ENCODE results near the gene TSR1.
A peak's percentile ranks its signal among the peaks of the same experiment; 100 is the strongest.

Gene TSR1

DNA sequence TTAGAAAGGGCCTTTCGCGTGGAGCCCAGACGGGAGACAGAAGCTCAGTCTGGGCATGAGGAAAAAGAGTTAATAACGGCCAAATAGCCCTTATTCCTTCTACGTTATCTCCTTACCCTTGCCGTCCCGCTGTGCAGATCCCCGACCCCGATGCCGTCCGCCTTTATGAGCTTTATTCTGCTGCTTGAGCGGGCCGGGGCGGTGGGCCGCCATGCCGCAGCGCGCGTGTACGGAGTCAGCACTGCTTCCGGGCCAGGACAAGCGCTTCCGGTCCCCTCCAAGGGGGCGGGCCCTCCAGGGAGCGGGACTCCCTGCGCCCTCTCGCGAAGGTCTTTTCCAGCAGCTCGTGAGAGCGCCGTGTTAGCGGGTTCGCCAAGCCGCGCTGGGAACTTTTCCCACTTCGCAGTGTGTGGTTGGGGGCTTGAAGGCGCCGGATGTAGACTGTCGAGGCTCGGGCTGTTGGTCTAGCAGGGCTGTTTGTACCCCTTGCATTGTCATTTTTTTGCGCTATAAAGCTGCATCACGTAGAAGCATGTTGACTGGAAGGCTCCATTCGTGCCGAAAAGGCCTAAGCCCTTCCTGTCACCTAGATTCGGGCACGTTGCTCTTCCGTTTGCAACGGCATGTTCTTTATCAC, at the start of gene TSR1:
Gene TSR1, minus strand, starts transcription at position 243 of the 637 bp plus-strand sequence. Its CDS starts 30 bp downstream, at position 213.
- DNase-seq: peak; percentile 28

DNA sequence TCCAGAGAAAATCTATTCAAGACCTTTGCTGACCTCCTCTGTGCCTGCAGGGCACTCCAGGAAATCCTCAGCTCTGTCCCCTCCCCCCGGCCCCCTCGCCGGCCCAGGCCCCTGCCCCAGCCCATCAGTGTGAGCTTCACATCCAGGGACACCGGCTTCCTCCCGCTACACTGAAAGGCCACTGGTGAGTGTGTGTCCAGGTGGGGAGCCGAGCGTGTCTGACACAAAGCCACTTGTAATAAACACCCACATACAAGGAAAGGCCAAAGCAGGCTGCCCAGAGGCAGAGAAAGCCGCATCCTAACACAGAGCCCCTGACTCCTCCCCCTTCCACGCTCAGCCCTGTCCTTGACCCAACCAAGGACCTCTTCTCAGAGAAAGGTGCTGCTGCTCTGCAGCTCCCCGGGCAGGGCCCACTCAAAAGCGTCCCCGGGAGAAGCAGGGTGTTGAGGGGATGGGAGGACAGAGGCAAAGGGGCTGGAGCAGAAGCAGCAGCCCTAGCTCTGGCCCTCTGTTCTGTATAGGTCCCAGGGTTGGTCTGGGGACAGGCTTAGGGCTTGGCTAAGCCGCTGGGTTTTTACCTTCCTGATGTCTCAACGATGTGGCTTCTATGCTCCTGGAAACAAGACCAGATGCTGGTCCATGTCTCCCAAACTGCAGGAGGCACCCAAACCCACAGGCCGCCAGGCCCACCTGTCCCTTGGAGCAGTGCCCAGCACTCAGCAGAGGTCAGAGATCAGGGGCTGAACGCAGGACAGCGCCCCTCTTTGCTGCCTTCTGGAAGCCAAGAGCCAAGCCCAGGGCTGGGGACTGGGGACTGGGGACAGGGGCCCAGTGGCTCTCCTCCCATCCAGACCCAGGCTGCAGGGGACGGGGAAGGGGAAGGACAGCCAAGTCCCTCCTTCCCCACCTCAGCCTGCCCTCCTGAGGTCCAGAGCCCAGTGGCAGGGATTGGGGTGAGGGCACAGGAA, 49.3 kb upstream of the TSR1 start:
- no peak for DNase-seq

DNA sequence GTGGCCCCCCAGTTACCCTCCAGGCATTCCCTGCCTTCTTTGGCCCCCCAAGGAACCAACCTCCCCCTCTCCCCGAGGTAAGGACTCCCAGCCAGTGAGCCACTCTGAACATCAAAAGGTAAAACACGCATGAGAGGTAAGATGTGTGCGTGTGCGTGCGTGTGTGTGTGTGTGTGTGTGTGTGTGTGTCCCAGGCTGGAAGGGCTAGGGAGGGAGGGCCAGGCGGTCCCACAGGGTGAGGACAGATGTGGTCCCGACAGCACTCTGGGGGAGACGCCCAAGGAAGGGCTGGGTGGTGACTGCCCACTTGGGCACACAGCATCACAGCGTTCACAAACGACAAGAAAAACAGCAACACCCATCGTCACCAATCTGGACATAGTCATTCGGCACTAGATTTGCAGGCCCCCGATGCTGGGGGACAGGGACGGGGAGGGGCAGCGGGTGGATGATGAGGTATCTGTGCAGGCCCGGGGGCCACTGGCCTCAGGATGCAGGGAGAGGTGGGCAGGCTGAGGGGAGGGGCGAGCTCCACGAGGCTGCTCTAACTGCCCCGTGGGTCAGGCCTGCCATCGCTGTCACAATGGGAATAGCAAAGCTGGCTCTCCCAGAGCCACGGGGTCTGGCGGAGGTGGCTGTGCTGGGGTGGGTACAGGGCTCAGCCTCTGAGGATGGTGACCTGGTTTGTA, 48.3 kb upstream of the TSR1 start:
- DNase-seq: no peak

DNA sequence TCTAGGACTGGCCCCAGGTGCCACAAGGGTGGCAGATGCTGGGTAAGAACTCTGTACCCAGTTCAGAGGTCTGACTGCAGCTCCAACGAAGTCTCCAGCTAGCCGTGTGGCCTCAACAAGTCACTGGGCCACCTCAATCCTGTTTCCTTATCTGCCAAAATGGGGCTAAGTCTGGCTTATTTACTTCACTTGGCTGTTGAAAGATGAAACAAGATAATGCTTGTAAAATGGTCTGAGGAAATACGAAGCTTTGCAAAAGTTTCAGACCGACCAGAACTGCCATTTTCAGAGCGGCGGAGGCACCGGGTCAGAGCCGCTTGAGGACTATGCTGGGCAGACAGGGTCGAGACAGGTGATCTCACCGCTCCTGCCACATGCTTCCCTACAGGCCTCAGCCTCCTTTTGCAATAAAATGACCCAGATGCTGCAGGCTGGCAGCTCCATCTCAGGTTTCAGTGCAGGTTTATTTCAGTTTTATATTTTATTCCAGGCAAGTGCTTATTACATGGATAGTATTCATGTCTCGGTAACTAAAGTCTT, 47.4 kb upstream of the TSR1 start:
- DNase-seq: no peak

DNA sequence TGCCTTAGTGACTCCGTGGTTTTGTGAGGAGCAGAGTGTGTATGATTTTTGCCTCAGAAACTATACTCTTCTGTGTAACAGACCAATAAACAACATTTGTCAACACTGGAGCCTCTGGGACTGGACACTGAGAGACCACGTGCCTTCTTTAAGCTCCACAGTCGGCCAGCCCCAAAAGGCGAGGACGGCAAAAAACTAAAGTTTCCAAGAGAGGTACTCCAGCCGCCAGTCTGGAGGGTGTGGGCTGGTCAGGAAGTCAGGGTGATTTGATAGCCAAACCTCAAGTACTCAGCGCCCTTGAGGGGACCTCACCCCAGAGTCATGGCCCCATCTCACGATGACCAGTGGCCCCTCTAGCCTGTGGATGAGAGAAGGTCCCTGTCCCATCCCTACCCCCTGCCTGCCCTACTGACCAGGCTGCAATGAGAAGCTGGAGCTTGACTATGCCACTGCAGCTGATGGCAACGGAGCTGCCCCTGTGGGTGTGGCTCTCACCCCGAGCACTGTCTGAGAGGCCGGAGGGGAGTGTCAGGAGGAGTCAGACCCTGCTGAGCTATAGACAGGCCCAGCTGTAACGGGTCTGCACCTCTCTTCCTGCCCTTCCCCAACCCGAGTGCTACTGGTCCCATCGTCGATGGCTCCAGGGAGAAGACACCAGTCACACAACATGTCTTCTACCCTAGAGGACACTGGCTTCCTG, 44.8 kb upstream of the TSR1 start:
- no peak for DNase-seq

DNA sequence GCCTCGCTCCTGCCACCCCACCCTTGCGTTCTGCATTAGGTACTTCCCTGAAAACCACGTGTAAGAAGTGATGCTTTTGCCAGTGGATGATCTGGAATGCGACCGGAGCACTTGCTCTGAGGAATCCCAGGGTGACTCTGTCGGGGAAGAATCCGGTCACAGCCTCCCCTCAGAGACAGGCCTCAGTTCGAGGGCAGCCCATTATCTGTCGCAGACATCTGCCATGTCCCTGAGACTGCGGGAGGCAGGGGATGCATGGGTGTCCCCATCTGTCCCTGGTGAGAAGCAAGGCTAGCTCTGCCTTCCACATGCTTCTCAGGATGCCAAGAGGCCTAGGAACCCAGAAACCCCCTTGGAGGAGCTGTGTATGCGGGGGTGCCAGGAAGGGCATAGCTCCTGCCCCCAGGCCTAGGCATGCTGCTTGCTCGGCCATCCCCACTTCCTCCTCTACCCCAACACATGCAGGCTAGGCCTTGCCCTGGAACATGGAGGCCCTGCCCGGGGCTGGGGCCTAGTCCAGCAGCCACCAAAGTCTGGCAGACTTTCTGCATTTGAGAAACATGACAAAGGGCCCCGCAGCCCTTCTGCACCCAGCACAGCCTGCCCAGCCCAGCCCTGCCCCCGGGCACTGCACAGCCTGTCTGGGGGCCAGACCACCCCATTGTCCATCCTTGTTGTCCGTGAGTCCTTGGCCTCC, 44.1 kb upstream of the TSR1 start:
- no peak for DNase-seq

GRCh38 chr17:2379489-2380225, 43.4 kb upstream of the TSR1 start:
- DNase-seq: no peak

- DNase-seq: no peak
Observed at GRCh38 chr17:2378905-2379304, 42.6 kb upstream of the TSR1 start.

GRCh38 chr17:2377659-2378058, 41.4 kb upstream of the TSR1 start:
- no peak for DNase-seq

DNA sequence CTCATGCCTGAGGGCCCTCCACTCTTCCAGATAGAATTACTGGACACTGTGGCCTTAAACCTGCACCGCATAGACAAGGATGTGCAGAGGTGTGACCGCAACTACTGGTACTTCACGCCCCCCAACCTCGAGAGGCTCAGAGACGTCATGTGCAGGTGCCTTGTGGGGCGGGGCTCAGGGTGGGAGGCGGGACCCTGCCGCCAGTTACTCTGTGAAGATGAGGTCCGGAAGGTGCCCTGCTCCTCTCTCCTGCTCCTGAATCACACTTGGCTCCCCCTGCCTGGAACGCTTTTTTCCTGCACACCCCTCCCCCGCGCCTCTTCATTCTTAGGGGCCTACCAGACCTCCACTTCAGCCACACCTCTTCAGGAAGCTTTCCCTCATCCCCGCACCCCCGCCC, 39.9 kb upstream of the TSR1 start:
- DNase-seq: no peak

DNA sequence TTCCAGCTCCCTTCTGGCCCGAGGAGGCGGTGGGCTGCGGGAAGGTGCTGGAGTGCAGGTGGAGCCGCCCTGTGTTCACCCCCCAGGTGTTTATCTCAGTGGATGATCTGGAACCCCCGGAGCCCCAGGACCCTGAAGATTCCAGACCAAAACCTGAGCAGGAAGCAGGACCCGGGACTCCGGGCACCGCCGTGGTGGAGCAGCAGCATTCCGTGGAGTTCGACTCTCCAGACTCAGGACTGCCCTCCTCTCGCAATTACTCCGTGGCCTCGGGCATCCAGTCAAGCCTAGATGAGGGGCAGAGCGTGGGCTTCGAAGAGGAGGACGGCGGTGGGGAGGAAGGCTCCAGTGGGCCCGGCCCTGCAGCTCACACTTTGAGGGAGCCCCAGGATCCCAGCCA, 39.1 kb upstream of the TSR1 start:
- DNase-seq: no peak

GRCh38 chr17:2374549-2375285, 38.5 kb upstream of the TSR1 start:
- DNase-seq: no peak

- DNase-seq: no peak
Observed at GRCh38 chr17:2373179-2373578, 36.9 kb upstream of the TSR1 start.

DNA sequence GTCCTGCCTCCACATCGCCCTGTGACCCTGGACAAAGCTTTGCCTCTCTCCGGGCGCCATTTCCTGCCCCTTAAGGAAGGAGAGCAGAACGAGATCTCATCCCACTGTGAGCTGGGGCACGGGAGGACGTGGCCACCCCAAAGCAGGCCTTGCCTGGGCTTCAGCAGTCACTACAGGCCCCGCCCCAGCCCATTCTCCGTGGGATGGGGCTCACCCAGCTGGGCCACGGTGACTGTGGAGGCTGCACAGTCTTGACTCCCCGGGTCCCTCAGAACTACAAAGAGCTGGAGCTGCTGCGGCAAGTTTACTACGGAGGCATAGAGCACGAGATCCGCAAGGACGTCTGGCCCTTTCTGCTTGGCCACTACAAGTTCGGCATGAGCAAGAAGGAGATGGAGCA, 36.4 kb upstream of the TSR1 start:
- DNase-seq: no peak

- no peak for DNase-seq
Observed at GRCh38 chr17:2372180-2372579, 35.9 kb upstream of the TSR1 start.

GRCh38 chr17:2371183-2372130, 35.2 kb upstream of the TSR1 start:
- DNase-seq: no peak

DNA sequence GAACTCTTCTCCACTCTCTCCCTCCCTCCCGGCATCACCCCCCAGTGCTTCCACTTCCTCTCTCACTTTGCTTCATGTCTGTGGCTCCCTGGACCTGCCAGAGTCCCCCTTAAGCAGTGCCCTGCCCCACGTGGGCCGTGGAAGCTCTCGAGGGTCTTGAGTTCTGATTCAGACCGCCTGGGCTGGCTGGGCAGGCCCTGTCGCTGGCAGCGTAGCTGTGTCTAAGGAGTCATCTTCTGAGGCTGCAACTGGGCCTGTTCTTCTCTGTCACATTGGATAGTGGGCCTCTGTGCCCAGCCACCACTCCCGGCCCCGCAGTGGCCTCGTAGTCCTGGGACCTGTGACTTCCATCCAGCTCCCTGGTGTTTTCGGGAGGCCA, 33.9 kb upstream of the TSR1 start:
- DNase-seq: no peak

DNA sequence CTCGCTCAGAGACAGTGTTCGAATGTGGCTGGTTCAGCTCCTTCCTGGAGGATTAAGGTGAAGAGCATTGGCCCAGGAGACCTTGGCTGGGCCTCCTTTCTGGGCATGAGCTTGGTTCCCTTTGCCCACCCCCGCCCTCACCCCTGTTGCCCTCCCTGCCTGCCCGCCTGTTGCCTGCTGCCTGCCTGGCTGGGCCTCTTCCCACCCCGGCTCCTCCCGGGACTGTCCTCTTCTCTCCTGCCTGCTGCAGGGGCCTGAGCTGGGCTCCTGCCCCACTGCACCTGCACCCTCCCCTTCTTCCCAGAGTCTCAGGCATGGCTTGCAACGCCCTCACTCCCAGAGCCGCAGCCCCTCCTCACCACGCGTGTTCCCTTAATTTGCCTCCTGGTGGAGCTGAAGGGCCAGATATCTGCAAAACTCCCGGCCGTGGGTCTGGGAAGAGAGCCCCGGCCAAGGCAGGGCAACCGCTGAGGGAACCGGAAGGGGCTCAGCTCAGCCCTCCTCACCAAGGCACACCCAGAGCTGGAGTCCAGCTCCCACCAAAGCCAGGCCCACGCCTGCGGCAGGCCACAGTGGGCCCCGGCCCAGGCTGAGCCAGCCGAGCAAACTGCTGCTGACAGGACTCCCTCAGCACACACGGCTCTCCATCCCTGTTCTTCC, 33.4 kb upstream of the TSR1 start:
- DNase-seq: no peak

DNA sequence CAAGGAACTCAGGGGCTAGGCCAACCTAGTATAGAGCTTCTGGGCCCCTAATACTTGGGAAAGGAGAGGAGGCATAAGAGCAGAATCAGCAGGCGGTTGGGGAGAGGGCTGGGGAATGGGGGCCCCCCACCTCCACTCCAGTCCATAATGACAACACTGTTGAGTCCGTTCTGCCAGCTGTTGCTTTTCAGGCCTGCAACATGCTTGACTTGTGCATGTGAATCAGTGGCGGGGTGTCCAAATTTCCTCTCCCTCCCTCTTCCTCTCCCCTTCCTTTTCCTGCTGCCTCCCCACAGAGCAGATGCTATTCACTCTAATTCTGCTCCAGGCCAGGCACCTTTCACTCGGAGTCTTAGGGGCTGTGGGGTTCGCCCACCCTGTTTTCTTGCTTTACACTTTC, 32.8 kb upstream of the TSR1 start:
- no peak for DNase-seq
